ENCODE data around the gene TPM1.

The TPM1 gene

GRCh38 chr15:63043335-63044076, 959 bp downstream of the TPM1 start:
- DNase-seq = no peak

GRCh38 chr15:63044077-63044644, 1.6 kb downstream of the TPM1 start:
- DNase-seq = no peak

DNA sequence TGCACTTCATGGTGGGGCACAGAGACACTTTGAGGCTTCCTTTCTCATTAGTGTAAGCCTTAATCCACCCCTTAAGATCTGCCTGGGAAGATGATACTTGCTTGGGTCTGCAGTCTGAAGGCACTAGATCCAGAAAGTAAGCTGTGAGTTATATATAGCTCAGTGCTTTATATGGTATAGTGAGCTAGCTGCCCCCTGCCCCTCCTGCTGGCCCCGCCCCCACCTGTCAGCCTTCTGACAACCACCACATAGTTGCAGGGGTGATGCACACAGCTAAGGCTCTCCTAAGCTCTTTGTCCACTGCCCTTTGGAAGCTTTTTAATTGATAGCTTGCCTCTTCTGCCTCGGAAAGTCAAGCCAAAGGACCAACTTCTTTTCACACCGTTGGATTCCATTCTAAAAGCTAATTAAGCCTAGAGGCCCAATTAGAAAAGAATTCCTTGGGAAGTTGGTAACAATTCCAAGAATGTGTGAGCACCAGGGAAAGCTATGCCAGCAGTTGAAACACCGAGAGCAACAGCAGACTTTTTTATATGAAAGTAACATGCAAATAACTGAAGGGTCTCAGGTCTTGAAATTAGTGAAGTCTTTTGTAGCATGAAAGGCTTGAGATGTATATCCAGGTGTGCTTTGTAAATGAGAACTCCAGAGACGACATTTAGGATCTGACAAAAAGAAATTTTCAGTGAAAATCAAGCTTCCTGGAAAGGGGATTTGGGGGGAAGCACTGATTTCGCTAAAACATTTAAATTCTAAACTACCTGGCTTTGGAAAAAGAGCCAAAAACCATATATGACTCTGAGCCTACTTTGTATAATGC, 2.3 kb downstream of the TPM1 start:
- DNase-seq = no peak

- DNase-seq = no peak
These were observed 2.9 kb downstream of the TPM1 start for GRCh38 chr15:63045465-63045840.

GRCh38 chr15:63045879-63046278, 3.3 kb downstream of the TPM1 start:
- no peak for DNase-seq

GRCh38 chr15:63046917-63047760, 4.6 kb downstream of the TPM1 start:
- DNase-seq = no peak

DNA sequence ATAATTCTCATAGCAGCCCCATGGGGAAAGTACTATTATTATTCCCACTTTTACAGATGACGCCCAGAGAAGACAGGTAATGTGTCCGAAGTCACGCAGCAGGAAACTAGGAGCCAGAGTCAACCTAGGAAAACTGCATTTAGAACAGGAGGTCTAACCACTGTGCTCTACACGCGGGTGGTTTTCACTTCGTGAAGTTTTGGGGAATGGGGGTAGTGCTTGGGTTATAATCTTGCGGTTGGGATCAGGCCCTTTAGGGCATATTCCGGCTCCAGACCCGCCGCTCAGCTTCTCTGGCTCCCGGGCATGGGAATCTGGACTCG, 5.2 kb downstream of the TPM1 start:
- no peak for DNase-seq

- DNase-seq = peak; percentile 79
These were observed 5.7 kb downstream of the TPM1 start for GRCh38 chr15:63048115-63048775.

DNA sequence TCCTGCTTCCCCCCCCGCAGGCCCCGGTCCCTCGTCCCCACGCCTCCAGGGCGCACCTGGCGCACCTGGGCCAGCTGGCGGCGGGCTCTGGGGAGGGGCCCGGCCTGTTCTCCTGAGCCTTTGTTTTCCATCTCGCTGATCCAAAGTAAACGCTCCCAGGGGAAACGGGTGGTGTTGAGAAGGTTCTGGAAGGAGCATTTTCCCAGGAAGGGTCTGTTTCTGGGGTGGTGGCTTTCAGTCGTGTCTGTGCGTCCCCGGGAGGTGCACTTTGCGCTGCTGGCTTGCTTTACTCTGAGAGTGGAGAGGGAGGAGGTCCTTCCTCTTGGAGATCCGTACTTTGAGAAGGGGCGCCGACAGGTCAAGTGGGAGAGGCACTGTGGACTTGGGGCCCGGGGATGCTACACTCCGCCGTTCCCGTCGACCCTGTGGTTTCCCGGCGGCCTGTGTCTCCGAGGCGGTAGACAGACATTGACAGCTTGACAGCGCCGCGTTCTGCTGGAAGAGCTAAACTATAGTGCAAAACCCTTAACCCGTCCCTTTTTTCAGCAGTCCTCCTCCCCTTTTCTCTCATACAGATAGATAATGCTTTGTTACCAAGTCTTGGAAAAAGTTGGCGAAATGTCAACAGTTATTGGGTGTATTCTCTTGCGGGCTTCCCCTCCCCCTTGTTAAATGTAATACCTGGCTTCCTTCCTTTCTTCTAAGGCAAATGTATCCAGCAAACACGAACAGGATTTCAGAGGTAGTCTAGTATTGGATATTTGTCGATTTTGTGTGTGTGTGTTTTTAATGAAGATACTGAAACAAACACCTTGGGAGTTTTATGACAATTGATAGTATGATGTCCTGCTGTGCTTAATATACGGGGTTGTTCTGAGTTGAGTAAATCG, 6.5 kb downstream of the TPM1 start:
- no peak for DNase-seq

- no peak for DNase-seq
These were observed 7.3 kb downstream of the TPM1 start for GRCh38 chr15:63049783-63050371.

GRCh38 chr15:63050731-63051155, 8.2 kb downstream of the TPM1 start:
- no peak for DNase-seq

DNA sequence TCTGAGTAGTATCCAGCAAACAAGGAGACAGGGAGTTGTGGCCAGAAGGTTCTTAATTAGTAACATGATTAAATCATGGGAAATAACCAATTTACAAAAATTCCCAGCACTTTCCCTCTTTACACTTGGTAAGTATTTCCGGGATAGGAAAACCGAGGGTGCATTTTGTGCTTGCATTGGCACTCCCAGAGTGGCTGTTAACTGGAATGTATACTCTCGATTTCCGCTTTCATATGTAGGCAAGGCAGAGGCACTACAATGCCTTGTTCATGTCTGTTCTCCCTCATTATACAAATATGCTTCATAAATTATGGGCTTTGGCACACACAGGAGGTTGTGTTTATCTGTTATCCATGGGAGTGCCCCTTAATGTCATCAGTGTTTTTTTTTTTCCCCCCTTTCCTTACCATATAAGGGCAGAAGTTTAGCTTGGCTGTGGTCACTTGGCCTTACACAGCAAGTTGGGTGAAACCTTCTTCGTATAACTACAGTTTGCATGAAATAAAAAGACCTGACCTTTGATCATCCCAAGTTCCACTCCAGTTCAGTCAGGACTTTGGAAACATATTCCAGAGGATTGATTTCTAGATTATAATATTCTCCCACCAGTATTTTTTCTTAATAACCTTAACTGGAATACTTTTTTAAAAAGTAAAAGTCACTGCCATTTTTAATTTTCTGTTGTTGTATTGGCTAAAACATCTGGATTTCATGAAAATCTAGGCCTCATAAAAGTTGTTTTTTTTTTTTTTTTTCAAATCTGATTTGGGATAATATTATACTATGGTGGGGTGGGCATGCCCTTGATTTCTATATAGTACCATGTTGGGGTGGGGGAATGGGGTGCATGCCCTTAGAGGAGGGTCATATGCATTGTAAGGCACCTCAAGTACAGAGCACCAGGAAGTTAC, 8.9 kb downstream of the TPM1 start:
- no peak for DNase-seq

GRCh38 chr15:63052077-63052841, 9.7 kb downstream of the TPM1 start:
- DNase-seq = no peak

- no peak for DNase-seq
These were observed 10.6 kb downstream of the TPM1 start for GRCh38 chr15:63052961-63053698.

- DNase-seq = no peak
These were observed 11.7 kb downstream of the TPM1 start for GRCh38 chr15:63054281-63054683.

- DNase-seq = no peak
These were observed 12.4 kb downstream of the TPM1 start for GRCh38 chr15:63054985-63055384.

- DNase-seq = no peak
These were observed 14.3 kb downstream of the TPM1 start for GRCh38 chr15:63056829-63057228.

All from activated gamma-delta T cell (primary cell).